Spleen (tissue), 7 donors: Measurements from ENCODE around the gene CCSER2.

Experiments
- CTCF ChIP-seq, 11 experiments: fragments of 200-600 bp in 7 of 11; fragments of 450-650 bp in 4 of 11; sonication (generic) in 4 of 11; IDR thresholded peaks in 8 of 11; conservative IDR thresholded peaks in 3 of 11; 1 replicate in 7 of 11; 2 replicates in 4 of 11; pipeline versions ENCODE4 v1.4.0 to v1.8.0; 2016 to 2021; ENCODE audit warnings: antibody characterized with exemption in 11 of 11, inconsistent platforms in 4 of 11, mild to moderate bottlenecking in 1 of 11
- POLR2AphosphoS5 ChIP-seq, 3 donors: sonication (generic); formaldehyde crosslinking; IDR thresholded peaks; one replicate each; pipeline ENCODE4 v1.5.1; 2017; ENCODE audit warnings: antibody characterized with exemption in 3 of 3
- donor health status: DM: no; HTN: no; CAD: no; lungs with moderate emphysema.
- donor health status: DM: no; HTN: no; CAD: no.
- donor health status: DM: no; HTN: no; CAD: no.

GRCh38 chr10:84478151-84478550 is 149.8 kb downstream of the CCSER2 start:
- TF ChIP-seq POLR2AphosphoS5 (IDR thresholded peaks at IDR 0.05): no peak
- no peak for TF ChIP-seq CTCF (IDR thresholded peaks at IDR 0.05 in 8 of 11, conservative IDR thresholded peaks at IDR 0.05 in 3 of 11)
